ENCODE measurements around the gene CYP4F2.

DNA sequence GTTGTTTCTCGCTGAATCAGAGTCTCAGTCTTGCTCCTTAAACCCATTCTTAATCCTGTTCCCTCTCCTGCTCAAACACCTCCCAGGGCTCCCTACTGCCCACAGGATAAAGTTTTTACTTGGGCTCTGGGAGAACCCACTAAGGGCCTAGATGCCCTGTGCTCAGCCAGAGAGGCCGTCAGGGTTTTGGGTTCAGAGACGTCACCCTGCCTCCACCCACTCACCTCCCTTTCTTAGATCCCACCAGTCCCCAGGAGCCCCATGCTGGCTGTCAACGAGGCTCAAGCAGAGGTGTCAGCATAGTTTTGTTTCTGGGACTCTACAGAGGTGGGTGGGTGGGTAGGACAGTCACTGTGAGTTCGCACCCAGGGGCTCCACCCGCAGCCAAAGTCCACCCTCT is 15.5 kb upstream of the CYP4F2 start:
- TF ChIP-seq, protein P1, sequence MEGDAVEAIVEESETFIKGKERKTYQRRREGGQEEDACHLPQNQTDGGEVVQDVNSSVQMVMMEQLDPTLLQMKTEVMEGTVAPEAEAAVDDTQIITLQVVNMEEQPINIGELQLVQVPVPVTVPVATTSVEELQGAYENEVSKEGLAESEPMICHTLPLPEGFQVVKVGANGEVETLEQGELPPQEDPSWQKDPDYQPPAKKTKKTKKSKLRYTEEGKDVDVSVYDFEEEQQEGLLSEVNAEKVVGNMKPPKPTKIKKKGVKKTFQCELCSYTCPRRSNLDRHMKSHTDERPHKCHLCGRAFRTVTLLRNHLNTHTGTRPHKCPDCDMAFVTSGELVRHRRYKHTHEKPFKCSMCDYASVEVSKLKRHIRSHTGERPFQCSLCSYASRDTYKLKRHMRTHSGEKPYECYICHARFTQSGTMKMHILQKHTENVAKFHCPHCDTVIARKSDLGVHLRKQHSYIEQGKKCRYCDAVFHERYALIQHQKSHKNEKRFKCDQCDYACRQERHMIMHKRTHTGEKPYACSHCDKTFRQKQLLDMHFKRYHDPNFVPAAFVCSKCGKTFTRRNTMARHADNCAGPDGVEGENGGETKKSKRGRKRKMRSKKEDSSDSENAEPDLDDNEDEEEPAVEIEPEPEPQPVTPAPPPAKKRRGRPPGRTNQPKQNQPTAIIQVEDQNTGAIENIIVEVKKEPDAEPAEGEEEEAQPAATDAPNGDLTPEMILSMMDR (conservative IDR thresholded peaks at IDR 0.05 in 1 of 2, IDR thresholded peaks at IDR 0.05 in 1 of 2; ENCODE audit: extremely low read depth in 1 of 2, insufficient read depth in 1 of 2, low read depth in 1 of 2, low read length in 2 of 2) = no peak
- TF ChIP-seq EZH2 (IDR thresholded peaks at IDR 0.05; ENCODE audit: borderline replicate concordance, low read length) = no peak

Data from mammary epithelial cell (primary cell).